GM21447 (cell line): ENCODE results near the gene ST14.

Experiments
- ATAC-seq: cut with Tn5 transposase; IDR thresholded peaks from one replicate; pipeline ENCODE4 v1.9.1; 2021; ENCODE audit not compliant: unreplicated experiment

The ST14 gene

DNA sequence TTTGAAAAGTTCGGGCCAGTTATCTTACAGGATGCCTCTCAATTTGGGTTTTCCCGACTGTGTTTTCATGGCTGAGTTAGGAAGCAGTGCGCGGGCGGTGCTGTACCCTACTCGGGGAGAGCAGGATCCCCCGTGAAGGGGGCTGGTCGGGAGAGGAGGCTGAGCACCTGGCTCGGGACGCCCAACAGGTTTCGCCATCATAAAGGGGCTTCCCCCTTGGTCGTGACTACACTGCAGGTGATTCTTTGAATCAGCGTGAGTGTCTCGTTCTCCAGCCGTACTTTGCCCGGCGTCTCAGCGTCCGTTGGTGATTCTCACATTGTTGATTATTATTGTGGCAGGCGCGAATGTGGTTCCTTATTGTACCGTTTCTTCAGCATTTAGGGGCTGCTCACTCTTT lies 46.6 kb downstream of the ST14 start:
- no peak for ATAC-seq

DNA sequence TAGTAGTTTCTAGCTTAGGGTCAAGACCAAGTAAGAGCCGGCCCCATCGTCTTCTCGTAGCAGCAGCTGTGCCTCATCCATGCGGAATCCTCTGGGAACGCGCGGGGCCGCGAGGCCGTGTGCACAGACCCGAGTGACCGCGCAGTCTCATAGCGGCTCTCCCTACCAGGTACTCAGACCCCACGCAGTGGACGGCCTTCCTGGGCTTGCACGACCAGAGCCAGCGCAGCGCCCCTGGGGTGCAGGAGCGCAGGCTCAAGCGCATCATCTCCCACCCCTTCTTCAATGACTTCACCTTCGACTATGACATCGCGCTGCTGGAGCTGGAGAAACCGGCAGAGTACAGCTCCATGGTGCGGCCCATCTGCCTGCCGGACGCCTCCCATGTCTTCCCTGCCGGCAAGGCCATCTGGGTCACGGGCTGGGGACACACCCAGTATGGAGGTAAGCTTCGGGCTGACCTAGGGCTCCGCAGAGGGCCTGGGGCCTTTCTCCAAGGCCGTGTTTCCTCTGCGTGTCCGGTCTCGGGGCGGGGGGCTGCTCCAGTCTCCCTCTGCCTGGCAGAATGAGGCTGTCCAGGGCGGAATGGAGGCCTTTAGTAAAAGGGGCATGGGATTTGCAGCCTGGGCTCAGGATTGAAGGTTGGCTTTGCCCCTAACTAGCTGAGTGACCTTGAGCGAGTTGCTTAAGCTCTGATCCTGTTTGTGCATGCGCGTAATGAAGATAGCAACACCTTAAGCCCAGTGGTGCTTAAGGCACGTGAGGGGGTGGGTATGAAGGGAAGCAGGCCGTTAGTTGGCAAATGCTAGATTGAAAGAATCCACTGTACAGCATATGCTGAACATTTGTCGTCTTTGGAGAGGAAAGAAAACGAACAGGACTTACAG lies 48.9 kb downstream of the ST14 start:
- no peak for ATAC-seq

DNA sequence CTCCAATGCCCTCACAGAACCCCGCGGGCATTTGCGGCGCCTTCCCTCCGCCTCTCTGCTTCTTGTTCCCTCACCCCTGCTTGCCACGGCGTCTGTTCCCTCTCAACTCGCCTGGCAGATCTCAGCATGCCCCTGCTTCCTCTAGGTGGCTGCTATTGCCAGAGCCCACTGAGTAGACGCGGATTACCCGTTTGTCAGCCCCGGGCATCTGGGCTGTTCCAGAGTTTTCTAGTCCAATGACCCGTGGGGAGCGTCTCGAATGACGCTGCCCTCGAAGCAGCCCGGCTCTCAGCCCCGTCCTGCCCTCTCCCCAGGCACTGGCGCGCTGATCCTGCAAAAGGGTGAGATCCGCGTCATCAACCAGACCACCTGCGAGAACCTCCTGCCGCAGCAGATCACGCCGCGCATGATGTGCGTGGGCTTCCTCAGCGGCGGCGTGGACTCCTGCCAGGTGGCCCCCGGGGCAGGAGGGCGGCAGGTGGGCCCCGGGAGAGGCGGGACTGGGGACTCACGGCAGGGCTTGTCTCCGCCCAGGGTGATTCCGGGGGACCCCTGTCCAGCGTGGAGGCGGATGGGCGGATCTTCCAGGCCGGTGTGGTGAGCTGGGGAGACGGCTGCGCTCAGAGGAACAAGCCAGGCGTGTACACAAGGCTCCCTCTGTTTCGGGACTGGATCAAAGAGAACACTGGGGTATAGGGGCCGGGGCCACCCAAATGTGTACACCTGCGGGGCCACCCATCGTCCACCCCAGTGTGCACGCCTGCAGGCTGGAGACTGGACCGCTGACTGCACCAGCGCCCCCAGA lies 49.7 kb downstream of the ST14 start:
- no peak for ATAC-seq

DNA sequence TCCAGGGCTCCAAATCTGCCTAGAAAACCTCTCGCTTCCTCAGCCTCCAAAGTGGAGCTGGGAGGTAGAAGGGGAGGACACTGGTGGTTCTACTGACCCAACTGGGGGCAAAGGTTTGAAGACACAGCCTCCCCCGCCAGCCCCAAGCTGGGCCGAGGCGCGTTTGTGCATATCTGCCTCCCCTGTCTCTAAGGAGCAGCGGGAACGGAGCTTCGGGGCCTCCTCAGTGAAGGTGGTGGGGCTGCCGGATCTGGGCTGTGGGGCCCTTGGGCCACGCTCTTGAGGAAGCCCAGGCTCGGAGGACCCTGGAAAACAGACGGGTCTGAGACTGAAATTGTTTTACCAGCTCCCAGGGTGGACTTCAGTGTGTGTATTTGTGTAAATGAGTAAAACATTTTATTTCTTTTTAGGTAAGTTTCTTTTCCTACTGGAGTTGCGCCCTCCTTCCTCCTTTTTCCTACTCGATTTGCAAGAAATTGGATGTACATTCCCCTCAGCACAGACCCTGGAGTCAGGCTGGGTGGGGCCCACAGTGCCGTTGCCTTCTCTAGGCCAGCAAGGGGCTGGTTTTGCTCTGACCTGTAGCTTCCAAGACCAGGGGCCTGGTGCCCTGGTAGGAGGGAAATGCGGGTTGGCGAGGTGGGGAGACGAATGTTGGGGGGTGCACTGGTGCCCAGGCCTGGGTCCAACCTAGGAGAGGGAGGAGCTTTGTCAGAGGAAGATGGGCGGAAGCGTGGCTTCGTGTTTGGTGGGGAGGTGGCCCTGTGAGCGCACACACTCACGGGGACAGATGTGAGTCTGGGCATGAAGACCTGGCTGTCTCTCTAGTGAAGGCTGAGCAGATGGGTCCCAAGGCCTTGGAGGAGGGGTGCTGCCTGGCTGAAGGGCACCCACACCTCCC lies 50.6 kb downstream of the ST14 start:
- ATAC-seq = no peak

DNA sequence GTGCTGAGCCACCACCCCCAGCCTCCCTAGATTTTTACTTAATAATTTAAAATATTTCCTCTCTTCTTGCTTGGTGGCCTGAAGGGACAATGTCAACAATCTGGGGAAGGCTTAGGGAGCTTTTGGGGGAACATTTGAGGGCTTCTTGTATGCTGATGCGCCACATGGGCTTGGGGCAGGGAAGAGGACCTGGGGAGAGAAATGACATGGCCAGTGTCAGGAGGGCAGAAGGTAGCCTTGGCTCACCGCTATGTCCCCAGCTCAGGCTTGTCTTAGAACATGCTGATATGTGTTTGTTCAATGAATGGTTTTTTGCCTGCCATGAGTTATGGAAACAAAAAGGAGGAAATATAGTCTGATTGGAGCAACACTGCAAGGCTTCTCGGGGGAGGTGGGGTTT lies 51.6 kb downstream of the ST14 start:
- no peak for ATAC-seq

DNA sequence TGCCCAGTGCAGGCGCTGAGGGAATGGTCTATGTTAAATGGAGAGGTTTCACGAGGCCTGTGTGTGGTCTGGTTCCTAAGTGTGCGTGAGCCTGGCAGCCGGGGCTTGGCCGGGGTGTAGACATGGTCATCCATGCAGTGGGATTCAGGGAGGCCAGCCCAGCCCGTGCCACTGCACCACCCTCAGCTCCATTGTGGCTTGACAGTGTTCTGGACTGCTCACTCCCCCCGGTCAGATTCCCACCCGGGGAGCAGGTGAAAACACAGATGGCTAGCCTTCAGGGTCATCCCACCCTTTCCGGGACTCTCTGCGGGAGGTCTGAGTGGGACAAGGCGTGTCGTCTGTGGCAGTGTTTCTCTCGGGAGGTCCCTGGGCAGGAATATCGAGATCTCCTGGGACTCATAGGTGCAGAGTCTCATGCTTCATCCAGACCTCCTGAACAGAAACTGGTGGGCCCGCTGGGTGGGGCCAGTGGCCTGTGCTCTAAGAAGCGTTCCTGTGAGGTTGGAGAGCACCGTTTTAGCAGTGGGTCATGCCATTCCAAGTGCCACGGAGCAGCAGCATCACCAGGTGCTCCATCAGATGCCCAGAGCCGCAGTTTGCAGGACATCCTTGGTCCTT lies 52.3 kb downstream of the ST14 start:
- ATAC-seq = no peak

DNA sequence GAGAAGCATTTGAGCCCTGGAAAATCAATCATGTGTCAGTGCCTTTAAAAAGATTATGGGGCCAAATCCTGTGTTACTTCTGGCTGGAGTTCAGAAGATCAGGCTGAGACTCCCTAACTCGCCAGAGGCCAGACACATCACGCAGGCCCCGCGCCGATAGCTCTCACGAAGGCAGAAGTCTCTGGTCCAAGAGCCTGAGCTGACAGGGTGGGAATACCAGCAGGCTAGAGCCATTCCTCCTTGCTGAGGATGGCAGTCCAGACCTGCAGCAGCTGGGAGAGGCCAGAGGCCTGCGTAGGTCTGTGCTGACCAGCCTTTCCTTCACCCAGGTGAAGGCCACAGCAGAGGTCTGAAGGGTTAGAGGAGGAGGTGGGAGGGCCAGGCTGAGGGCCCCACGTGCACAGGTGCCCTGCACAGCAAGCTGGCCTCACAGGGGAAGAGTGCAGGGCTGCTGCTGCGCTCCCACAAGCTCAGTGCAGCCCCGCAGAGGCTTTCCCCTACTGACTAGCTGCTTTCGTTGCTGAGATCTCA lies 52.9 kb downstream of the ST14 start:
- no peak for ATAC-seq

DNA sequence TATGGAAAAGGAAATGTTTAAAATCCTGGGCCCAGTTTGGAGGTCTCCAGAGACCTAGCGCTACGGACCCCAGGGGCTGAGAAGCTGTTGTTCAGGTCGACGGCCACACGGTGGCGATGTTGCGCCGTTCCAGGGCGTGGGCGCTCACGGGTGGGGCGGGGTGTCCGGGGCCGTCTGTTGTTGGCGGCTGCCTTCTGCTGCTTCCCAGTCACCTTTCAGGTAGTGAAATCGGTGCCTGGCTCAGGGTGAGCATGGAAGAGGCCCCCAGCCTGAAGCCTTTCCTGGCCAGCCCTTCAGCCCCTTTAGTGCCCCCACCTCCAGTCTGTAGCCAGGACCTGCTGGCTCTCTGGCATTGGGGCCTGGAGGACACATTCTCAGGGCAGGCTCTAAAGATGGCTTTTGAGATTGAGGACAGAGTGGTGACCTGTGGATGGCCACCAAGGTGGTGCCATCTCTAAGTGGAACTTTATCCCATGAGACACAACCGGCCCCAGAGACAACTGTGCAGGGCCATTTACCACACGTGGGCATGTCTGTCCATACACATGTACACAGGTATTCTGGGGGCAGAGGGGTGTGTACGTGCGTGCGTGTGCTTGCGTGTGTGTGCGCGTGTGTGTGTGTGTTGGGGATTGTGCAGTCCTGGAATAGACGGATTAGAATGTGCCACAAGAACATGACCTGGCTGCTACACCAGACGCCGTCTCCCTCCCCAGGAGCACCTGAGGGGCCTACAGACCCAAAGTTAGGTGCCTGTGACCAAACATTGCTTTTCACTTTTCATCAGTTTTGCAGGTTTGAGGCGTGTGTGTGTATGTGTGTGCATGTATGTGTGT lies 53.8 kb downstream of the ST14 start:
- ATAC-seq = peak; percentile 81

DNA sequence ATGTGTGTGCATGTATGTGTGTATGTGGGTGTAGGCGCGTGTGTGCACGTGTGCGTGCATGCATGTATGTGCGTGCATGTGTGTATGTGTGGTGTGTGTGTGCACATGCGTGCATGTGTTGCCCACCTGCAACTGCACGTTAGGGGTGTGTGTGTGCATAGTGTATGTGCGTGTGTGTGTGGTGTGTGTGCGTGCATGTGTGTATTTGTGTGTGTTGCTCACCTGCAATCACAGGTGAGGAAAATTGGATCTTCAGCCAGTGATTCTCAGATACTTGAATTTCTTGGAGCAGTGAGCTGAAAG lies 54.3 kb downstream of the ST14 start:
- ATAC-seq = no peak

DNA sequence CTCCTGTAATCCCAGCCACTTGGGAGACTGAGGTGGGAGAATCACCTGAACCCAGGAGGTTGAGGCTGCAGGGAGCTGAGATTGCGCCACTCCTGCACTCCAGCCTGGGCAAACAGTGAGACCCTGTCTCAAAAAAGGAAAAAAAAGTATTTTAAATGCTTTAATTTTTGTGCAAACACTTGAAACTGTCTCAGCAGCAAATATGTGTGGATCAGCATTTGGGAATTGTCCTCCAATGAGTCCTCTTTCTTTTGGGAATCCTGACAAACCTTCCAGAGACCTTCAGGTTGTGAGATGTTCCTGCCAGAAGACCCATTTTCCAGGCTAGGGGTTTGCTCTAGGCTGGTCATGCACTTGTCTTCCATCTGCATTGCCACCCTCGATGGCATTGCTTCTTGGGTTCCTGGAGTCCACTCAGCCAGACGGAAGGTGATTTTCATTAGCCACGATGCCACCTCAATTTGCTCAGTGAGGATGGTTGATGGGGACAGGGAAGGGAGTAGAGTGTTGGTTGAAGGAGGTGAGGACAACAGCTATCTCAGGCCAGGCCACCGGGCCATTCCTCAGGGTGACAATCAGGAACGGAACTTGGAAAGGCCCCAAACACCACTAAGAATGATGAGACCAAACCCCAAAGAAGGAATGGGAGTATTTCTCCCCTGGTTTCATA lies 55.4 kb downstream of the ST14 start:
- no peak for ATAC-seq

DNA sequence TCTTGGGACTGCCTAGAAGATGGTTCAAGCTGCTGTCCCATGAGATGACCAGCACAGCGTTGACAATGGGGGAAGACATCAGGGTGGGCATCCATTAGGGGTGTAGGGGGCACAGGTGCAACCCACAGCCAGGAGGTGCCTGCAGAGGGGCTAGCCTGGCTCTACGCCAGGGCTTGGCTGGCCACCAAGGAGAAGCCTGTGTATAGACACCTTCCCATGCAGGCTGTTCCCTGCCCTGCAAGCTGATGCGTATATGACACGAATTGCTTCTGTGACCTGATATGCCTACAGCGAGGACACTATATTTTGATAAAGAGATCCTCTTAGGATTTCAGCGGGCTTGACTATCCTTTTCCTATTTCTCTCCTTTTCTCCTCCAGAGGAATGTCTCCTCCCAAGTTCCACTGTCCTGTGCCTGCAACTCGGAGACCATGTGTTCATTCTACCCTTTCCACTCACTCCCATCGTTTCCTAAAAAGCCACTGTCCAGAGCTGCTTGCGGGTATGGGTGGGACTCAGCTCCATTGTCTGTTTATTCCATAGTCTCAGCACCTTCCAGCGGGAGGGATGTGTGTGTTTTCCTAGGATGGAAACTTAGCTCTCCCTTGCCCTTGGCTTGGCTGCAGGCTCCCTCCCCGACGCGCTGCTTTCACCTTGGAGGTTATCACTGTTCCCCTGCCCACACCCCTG lies 56.1 kb downstream of the ST14 start:
- ATAC-seq = no peak

DNA sequence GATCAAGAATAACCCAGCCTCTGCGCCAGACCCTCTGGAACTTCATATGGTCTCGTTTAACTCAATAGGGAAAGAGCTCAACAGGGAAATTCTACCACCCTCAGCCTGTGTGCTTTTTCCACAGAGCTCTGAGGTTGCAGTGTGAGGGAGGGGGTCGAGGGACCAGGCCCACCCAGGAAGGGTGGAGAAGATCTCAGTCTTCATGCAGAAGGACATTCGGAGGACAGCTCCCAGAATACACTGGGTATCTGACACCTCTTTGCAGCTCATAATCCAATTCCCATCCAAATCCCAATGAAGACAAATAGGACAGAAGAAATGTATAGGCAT lies 56.6 kb downstream of the ST14 start:
- ATAC-seq = no peak

DNA sequence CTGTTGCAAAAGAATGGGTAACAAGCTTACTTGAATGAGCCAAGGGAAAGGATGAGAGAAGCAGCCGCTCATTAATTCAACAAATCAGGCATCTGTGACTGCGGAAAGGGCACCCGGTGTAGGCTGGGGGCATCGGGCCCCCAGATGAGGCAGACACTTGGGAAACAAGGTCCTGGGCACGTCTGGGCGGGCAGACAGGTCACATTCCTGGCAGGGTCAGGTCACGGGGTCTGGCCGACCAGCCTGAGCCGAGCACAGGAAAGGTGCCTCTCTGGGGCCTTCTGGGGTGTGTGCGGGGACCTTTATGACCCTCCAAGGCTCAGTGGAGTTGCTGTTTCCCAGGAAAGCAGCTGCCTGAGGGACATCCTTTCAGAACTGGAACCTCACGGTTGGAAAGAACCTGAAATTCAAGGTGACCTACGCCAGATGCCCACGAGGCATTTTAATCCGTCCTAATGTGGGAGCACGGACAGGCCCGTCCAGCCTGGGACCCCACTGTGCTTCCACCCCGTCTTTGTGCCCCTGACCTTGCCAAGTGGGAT lies 57.1 kb downstream of the ST14 start:
- ATAC-seq = no peak

DNA sequence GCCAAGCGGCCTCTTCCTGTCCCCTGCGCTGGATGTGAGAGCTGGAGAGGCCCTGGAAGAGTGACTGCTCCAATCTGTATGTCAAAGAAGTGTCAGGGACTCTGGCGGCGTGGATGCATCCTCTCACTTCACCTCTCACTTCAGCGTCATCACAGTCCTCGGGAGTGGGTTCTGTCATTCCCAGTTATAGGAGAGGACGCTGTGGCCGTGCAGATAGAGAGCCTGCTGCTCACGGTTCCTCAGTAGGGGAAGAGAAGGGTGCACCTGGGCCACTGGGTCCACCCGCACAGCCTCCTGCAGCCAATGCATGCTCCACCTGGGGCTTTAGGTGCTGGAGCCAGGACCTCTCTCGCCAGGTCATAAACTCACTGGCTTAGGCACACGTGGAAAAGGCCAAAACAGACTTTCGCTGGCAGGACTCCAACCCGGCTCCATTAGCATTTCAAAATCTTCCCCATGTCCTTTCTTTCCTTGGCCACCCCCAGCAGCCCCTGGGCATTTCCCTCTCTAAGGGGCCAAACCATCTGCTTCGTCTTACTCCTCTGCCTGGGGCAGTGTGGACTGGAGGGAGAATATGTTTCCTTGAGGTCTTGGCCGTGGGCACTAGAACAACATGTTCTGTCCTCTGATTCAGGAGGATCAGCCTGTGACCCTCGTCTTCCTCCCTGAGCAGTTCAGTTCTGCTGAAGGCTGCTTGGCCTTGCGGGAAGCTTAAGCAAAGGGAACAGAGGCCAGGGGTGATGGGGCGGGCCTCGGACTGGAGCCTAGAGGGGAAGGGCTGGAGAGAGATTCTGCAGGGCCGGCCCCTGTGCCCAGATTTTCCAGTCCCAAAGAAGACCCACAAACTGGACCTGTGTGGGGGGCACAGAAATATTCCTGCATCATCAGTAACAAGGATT lies 57.8 kb downstream of the ST14 start:
- no peak for ATAC-seq

DNA sequence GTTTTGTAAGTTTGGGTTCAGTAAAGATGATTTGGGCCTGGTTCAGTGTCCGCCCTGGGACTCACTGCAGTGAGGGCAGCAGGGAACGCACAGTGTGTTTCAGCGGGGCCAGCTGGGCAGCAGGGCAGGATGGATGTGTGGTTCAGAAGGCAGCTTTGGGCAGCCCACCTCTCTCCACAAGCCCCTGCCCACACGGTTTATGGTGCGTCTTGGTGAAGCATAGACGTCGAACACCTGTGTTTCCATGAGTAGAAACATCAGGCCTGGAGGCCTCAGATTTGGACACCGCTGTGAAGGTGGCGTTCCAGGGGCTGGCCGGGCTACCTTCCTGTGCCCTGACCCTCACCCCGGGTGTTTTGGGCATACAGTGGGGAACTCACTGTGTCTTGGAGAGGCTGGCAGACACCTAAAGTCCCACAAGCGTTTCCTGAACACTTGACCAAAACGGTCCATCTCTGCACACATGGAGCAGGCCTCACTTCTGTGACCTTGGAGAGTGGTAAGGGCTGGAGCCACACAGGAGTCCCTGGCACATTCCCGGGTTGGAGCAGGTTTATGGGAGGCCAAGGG lies 59.0 kb downstream of the ST14 start:
- ATAC-seq = no peak

DNA sequence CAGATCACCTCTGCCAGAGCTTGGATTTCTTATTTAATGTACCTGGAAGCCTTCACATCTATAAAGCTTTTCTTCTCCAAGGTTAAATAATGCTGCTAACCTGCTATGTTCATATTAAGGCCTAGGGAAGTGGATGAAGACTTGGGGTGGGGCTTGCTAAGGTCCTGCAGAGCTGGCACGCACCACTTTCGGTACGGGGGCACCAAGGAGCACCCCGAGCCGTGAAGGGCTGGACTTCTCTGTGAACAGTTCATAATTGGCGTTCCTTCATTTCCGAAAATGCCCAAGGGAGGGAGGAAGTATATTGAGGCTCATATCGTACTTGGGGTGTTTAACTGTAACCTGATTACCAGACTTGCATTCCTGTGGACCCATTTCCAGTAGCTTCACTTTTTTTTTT lies 59.6 kb downstream of the ST14 start:
- ATAC-seq = no peak

DNA sequence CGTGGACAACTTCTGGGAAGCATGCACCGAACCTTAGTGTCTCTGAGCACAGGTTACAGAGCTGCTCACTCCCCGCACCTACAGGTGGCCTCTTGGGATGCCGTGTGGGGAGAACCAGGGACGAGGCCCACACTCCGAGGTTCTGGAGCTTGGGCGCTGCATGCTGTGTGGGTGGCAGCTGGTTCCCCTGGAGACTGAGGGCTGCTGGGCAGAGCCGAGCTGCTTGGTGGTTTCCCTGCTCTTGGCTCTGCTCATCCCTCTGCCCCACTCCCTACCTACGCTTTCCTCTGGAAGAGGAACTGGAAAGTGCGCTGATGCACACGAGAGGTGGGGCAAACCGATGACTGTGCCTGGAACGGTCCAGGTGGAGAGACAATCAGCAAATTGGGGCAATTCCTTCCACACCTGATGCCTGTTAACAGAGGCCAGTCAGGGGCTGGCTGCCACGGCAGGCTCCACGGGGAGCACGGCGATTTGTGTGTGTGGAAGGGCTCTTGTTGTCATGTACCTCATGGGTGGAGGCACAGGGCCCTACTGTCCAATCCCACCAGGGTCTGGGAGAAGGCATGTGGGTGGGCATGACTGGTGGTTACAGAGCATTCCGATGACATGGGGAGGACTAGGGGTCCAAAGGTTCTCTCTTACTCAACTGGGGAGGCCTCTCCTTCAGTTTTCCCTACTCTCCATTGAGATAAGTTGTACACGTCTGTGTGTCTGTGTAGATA lies 60.9 kb downstream of the ST14 start:
- no peak for ATAC-seq
